ENCODE data around the gene SLC6A12. TPM values are rescaled to one million over a fixed set of nuclear protein-coding genes. Genes with fewer than 3 reads are reported as not detected.

The SLC6A12 gene
- total RNA-seq, 2 donors from 2014 or later: 0.33 to 6.7 TPM

- intact Hi-C loops (cut with DNase I): no loop called here
- 78 to 88% methylated on average over 8 of the region's 8 CpGs for WGBS, 2 donors
- DNase-seq: no peak
- H3K36me3 ChIP-seq (replicated peaks in 1 of 2; ENCODE audit: insufficient read depth in 1 of 2, low read depth in 2 of 2): no peaks in the 10 kb centered on the region
- ATAC-seq: no peak
- H3K27me3 ChIP-seq: no peaks in the 10 kb centered on the region
- H3K4me3 ChIP-seq: no peak overlapping the region
- H3K4me1 ChIP-seq: peaks cover 34% of the 10 kb centered on the region
- TF ChIP-seq CTCF (IDR thresholded peaks at IDR 0.05) (no peak), POLR2A (IDR thresholded peaks at IDR 0.05) (no peak)
- H3K27ac ChIP-seq: no peak overlapping the region
- no peaks in the 10 kb centered on the region for H3K9me3 ChIP-seq
Measured at GRCh38 chr12:201361-201760, 12.6 kb downstream of the SLC6A12 start.

DNA sequence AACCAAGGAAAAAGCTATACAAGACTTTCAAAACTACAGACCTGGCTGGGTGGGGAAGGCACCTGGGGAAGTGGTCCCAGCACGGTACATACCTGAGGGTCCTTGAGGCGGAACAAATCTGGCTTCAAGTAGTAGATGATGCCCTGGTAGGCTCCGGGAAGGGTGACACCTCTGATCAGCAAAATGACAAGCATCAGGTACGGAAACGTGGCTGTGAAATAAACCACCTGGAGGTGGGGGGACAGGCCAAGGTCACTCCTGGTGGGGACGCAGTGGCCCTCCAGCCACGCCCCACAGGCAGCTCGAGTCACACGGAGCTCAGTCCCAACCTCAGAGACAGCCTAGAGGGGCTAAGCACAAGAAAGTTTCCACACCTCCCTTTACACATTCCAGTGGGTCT lies 15.3 kb downstream of the SLC6A12 start:
- Histone ChIP-seq H3K27ac (peak overlapping the region in 1 of 4 donors; percentile 25), H3K4me1 (peaks cover 25% of the 10 kb centered on the region), H3K27me3 (no peaks in the 10 kb centered on the region), H3K9me3 (no peaks in the 10 kb centered on the region), H3K36me3 (replicated peaks in 1 of 2; ENCODE audit: insufficient read depth in 1 of 2, low read depth in 2 of 2) (no peaks in the 10 kb centered on the region), H3K4me3 (no peak overlapping the region)
- TF ChIP-seq POLR2A (IDR thresholded peaks at IDR 0.05) (no peak), CTCF (IDR thresholded peaks at IDR 0.05) (no peak)
- ATAC-seq (peak; percentile 47), DNase-seq (peak; percentile 36 to 62 (median 52))
- WGBS, 2 donors: 23 to 31% methylated on average over 6 to 9 of the region's 9 CpGs
- intact Hi-C loops (cut with DNase I): no loop called here

- H3K4me1 ChIP-seq: peaks cover 19% of the 10 kb centered on the region
- TF ChIP-seq CTCF (IDR thresholded peaks at IDR 0.05): no peak
- no peak for TF ChIP-seq POLR2A (IDR thresholded peaks at IDR 0.05)
- intact Hi-C loops (cut with DNase I): no loop called here
- H3K36me3 ChIP-seq (replicated peaks in 1 of 2; ENCODE audit: insufficient read depth in 1 of 2, low read depth in 2 of 2): no peaks in the 10 kb centered on the region
- no peak for ATAC-seq
- no peaks in the 10 kb centered on the region for H3K27me3 ChIP-seq
- no peak for DNase-seq
- no peak overlapping the region for H3K4me3 ChIP-seq
- no peak overlapping the region for H3K27ac ChIP-seq
- WGBS, 2 donors: 93 to 96% methylated on average over 11 of the region's 11 CpGs
- H3K9me3 ChIP-seq: no peaks in the 10 kb centered on the region
Measured at GRCh38 chr12:197911-198695, 15.9 kb downstream of the SLC6A12 start.

DNA sequence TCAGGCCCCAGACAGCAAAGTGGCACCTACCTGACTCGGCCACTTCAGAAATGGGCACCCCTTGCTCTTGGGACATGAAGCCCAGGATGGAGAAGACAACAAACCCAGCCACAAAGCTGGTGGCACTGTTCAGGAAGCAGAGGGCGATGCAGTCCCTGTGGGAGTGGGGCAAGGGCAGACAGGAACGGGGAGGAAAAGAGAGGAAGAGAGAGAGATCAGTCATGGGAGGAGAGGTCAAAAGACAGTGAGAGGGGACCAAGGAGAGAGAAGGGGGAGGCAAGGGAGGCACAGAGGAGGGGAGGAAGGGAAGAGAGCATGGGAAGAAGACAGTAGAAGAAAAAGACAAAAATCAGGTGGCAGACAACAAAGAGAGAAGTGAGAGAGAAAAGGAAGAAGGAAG lies 16.6 kb downstream of the SLC6A12 start:
- peaks cover 19% of the 10 kb centered on the region for H3K4me1 ChIP-seq
- H3K36me3 ChIP-seq (replicated peaks in 1 of 2; ENCODE audit: insufficient read depth in 1 of 2, low read depth in 2 of 2): no peaks in the 10 kb centered on the region
- H3K9me3 ChIP-seq: no peaks in the 10 kb centered on the region
- no peak for DNase-seq
- no peak for TF ChIP-seq CTCF (IDR thresholded peaks at IDR 0.05)
- TF ChIP-seq POLR2A (IDR thresholded peaks at IDR 0.05): no peak
- no peak for ATAC-seq
- H3K27me3 ChIP-seq: no peaks in the 10 kb centered on the region
- intact Hi-C loops (cut with DNase I): no loop called here
- 87 to 88% methylated on average over 3 of the region's 3 CpGs for WGBS, 2 donors
- H3K27ac ChIP-seq: no peak overlapping the region
- H3K4me3 ChIP-seq: no peak overlapping the region

- 74 to 76% methylated on average over 4 of the region's 4 CpGs for WGBS, 2 donors
- ATAC-seq: no peak
- no peak for TF ChIP-seq POLR2A (IDR thresholded peaks at IDR 0.05)
- no peak for TF ChIP-seq CTCF (IDR thresholded peaks at IDR 0.05)
Measured at GRCh38 chr12:196436-196835, 17.5 kb downstream of the SLC6A12 start.

More at GRCh38 chr12:196436-196835, 17.5 kb downstream of the SLC6A12 start:
- no peaks in the 10 kb centered on the region for H3K9me3 ChIP-seq
- H3K27me3 ChIP-seq: no peaks in the 10 kb centered on the region
- DNase-seq: no peak
- H3K4me3 ChIP-seq: no peak overlapping the region
- peaks cover 19% of the 10 kb centered on the region for H3K4me1 ChIP-seq
- H3K27ac ChIP-seq: no peak overlapping the region
- no peaks in the 10 kb centered on the region for H3K36me3 ChIP-seq (replicated peaks in 1 of 2; ENCODE audit: insufficient read depth in 1 of 2, low read depth in 2 of 2)
- intact Hi-C loops (cut with DNase I): no loop called here

Data from body of pancreas (tissue), 4 donors.